ENCODE data around the gene ACOX2. TPM values are rescaled to one million over a fixed set of nuclear protein-coding genes. Genes with fewer than 3 reads are reported as not detected.
A peak's percentile ranks its signal among the peaks of the same experiment; 100 is the strongest.

ACOX2 gene
- total and polyA plus RNA-seq, 4 donors = 11.1 to 33.3 (median 15.6) TPM

DNA sequence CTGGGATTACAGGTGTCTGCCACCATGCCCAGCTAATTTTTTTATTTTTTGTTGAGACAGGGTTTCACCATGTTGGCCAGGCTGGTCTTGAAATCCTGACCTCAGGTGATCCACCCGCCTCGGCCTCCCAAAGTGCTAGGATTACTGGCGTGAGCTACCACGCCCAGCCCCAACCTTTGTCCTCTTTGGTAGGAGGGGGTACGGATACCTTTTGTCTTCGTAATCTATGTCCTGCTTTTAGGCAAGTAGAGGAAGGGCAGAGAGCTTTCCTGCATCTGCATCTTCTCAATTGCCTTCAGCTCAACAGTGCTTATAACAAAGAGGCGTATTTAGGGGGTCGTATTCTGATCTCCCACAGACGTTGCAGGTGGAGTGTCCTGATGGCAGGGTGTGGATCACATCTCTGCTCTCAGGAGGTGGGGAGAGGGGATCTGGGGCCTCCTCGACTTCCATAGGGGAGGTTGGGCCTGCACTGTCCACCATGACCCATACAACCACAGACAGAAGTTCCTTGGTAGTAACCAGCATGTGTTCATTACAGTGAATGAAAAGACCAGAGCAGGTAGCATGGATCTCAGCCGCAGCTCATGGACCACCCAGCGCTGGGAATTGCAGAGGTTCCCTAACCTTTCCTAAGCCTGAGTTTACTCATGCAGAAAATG, 66.5 kb downstream of the ACOX2 start:
- H3K9me3 ChIP-seq (ENCODE audit: control insufficient read depth, insufficient read depth, low read length) = no peaks in the 10 kb centered on the region
- H3K27me3 ChIP-seq (ENCODE audit: control insufficient read depth, insufficient read depth, low read length) = no peaks in the 10 kb centered on the region
- no peak for DNase-seq (ENCODE audit: low read depth in 4 of 6, low spot score in 6 of 6)
- H3K27ac ChIP-seq (ENCODE audit: low read depth, low read length) = no peak overlapping the region
- no peaks in the 10 kb centered on the region for H3K36me3 ChIP-seq (ENCODE audit: control insufficient read depth, insufficient read depth, low read length)
- 79% methylated on average over 4 of the region's 12 CpGs for WGBS (ENCODE audit: insufficient coverage)
- no peak overlapping the region for H3K4me3 ChIP-seq (ENCODE audit: low read depth, low read length)
- no peaks in the 10 kb centered on the region for H3K4me1 ChIP-seq (ENCODE audit: control insufficient read depth, insufficient read depth, low read length)

- Histone ChIP-seq H3K27me3 (ENCODE audit: control insufficient read depth, insufficient read depth, low read length) (no peaks in the 10 kb centered on the region), H3K36me3 (ENCODE audit: control insufficient read depth, insufficient read depth, low read length) (no peaks in the 10 kb centered on the region), H3K9me3 (ENCODE audit: control insufficient read depth, insufficient read depth, low read length) (no peaks in the 10 kb centered on the region), H3K4me3 (ENCODE audit: low read depth, low read length) (no peak overlapping the region), H3K4me1 (ENCODE audit: control insufficient read depth, insufficient read depth, low read length) (no peaks in the 10 kb centered on the region), H3K27ac (ENCODE audit: low read depth, low read length) (no peak overlapping the region)
- peak in 1 of 6 donors; percentile 37 for DNase-seq (ENCODE audit: low read depth in 4 of 6, low spot score in 6 of 6)
- no CpG with 5 or more reads among the region's 4 CpGs for WGBS (ENCODE audit: insufficient coverage)
Observed at GRCh38 chr3:58469096-58469495, 67.9 kb downstream of the ACOX2 start.

DNA sequence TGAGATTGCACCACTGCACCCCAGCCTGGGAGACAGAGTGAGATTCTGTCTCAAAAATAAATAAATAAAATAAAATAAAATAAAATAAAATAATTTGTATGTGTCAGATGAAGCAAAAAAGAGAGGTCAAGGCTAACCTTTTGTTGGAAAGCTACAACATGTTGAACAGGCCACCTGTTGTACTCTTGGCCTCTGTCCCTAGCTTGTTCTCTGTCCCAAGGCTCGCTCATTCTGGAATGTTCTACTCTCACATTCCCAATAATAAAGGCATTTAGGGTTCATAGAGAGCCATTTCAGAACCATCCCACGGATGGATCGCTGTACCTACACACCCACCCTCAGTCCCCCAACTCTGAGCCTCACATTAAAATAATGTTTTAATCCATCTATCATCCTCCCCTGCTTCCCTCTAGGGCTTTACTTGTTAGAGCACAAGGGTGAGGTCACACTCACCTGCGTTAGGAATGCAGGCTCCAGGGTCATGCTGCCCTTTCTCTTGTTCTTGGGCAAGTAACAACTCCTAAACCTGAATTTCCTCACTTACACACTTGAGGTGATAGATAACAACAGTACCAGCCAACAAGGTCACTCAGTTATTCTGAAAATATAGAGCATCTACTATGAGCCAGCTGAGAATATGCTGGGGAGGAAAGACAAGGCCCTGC, 70.0 kb downstream of the ACOX2 start:
- Histone ChIP-seq H3K9me3 (ENCODE audit: control insufficient read depth, insufficient read depth, low read length) (no peaks in the 10 kb centered on the region), H3K4me3 (ENCODE audit: low read depth, low read length) (no peak overlapping the region), H3K4me1 (ENCODE audit: control insufficient read depth, insufficient read depth, low read length) (peaks cover 5% of the 10 kb centered on the region), H3K27ac (ENCODE audit: low read depth, low read length) (no peak overlapping the region), H3K27me3 (ENCODE audit: control insufficient read depth, insufficient read depth, low read length) (no peaks in the 10 kb centered on the region), H3K36me3 (ENCODE audit: control insufficient read depth, insufficient read depth, low read length) (no peaks in the 10 kb centered on the region)
- 82% methylated on average over 4 of the region's 4 CpGs for WGBS (ENCODE audit: insufficient coverage)
- no peak for DNase-seq (ENCODE audit: low read depth in 4 of 6, low spot score in 6 of 6)

DNA sequence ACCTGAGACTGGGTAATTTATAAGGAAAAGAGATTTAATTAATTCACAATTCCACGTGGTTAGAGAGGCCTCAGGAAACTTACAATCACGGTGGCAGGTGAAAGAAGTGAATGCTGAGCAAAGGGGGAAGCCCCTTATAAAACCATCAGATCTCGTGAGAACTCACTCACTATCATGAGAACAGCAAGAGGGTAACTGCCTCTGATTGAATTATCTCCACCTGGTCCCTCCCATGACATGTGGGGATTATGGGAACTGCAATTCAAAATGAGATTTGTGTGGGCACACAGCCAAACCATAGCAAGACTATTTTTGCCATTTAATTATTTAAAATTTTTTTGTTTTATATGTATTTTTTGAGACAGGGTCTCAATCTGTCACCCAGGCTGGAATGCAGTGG, 72.1 kb downstream of the ACOX2 start:
- Histone ChIP-seq H3K4me1 (ENCODE audit: control insufficient read depth, insufficient read depth, low read length) (peaks cover 5% of the 10 kb centered on the region), H3K27ac (ENCODE audit: low read depth, low read length) (no peak overlapping the region), H3K9me3 (ENCODE audit: control insufficient read depth, insufficient read depth, low read length) (no peaks in the 10 kb centered on the region), H3K36me3 (ENCODE audit: control insufficient read depth, insufficient read depth, low read length) (no peaks in the 10 kb centered on the region), H3K4me3 (ENCODE audit: low read depth, low read length) (no peak overlapping the region), H3K27me3 (ENCODE audit: control insufficient read depth, insufficient read depth, low read length) (no peaks in the 10 kb centered on the region)
- no peak for DNase-seq (ENCODE audit: low read depth in 4 of 6, low spot score in 6 of 6)
- WGBS (ENCODE audit: insufficient coverage) = 100% methylated on average over 2 of the region's 3 CpGs

DNA sequence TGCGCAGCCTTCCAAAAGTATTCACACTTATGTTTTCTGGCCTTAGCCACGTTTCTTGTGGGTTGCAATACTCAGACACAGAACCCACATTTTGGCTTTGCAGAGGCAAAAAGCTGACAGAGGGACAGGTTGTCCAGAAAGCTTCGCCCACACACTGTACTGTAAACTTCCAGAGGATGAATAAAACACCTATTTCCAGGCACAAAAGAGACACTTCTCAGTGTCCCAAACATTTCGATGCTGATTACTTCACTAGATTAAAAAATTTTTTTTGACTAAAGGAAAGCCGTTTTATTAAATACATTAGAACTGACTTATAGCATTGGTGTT, 73.1 kb downstream of the ACOX2 start:
- H3K27ac ChIP-seq (ENCODE audit: low read depth, low read length) = no peak overlapping the region
- DNase-seq (ENCODE audit: low read depth in 4 of 6, low spot score in 6 of 6) = no peak
- peaks cover 5% of the 10 kb centered on the region for H3K4me1 ChIP-seq (ENCODE audit: control insufficient read depth, insufficient read depth, low read length)
- WGBS (ENCODE audit: insufficient coverage) = 33% methylated on average over 3 of the region's 5 CpGs
- H3K27me3 ChIP-seq (ENCODE audit: control insufficient read depth, insufficient read depth, low read length) = no peaks in the 10 kb centered on the region
- no peaks in the 10 kb centered on the region for H3K9me3 ChIP-seq (ENCODE audit: control insufficient read depth, insufficient read depth, low read length)
- no peak overlapping the region for H3K4me3 ChIP-seq (ENCODE audit: low read depth, low read length)
- H3K36me3 ChIP-seq (ENCODE audit: control insufficient read depth, insufficient read depth, low read length) = no peaks in the 10 kb centered on the region

GRCh38 chr3:58463181-58463941, 73.6 kb downstream of the ACOX2 start:
- DNase-seq (ENCODE audit: low read depth in 4 of 6, low spot score in 6 of 6) = peak in 2 of 6 donors; percentile 63 to 70
- Histone ChIP-seq H3K4me3 (ENCODE audit: low read depth, low read length) (no peak overlapping the region), H3K27me3 (ENCODE audit: control insufficient read depth, insufficient read depth, low read length) (no peaks in the 10 kb centered on the region), H3K9me3 (ENCODE audit: control insufficient read depth, insufficient read depth, low read length) (no peaks in the 10 kb centered on the region), H3K4me1 (ENCODE audit: control insufficient read depth, insufficient read depth, low read length) (peaks cover 5% of the 10 kb centered on the region), H3K36me3 (ENCODE audit: control insufficient read depth, insufficient read depth, low read length) (no peaks in the 10 kb centered on the region), H3K27ac (ENCODE audit: low read depth, low read length) (no peak overlapping the region)
- WGBS (ENCODE audit: insufficient coverage) = 18% methylated on average over 8 of the region's 18 CpGs

DNA sequence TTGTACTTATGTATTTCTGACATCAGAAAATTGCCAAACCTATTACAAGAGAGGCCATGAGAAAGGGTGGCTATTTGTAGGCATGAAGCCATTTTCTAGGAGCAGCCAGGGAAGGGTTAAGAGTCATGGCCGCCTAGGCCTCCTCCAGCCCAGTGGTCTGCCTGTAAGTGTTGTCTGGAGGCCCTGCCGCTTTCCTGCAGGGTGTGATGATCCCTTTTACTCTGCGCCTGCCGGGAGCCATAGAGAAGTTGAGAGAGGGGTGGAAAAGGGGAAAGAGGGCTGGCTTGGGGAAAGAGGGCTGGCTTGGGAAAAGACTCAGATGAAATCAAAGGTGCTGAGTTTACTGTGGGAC, 74.2 kb downstream of the ACOX2 start:
- 51% methylated on average over 4 of the region's 4 CpGs for WGBS (ENCODE audit: insufficient coverage)
- no peak for DNase-seq (ENCODE audit: low read depth in 4 of 6, low spot score in 6 of 6)
- Histone ChIP-seq H3K4me1 (ENCODE audit: control insufficient read depth, insufficient read depth, low read length) (peaks cover 5% of the 10 kb centered on the region), H3K36me3 (ENCODE audit: control insufficient read depth, insufficient read depth, low read length) (no peaks in the 10 kb centered on the region), H3K4me3 (ENCODE audit: low read depth, low read length) (no peak overlapping the region), H3K27ac (ENCODE audit: low read depth, low read length) (no peak overlapping the region), H3K27me3 (ENCODE audit: control insufficient read depth, insufficient read depth, low read length) (no peaks in the 10 kb centered on the region), H3K9me3 (ENCODE audit: control insufficient read depth, insufficient read depth, low read length) (no peaks in the 10 kb centered on the region)

DNA sequence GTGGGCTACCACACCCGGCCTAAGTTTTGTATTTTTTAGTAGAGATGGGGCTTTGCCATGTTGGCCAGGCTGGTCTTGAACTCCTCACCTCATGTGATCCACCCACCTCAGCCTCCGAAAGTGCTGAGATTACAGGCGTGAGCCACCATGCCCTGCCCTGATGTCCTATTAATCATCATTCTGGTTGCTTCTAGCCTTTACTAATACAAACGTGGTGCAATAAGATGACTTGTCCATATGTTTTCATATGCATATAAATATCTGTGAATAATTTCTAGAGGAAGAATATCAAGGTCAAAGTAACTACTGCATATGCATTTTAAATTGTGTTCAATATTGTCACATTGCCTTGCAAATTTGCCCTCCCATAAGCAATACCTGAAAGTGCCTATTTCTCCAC, 77.8 kb downstream of the ACOX2 start:
- H3K27me3 ChIP-seq (ENCODE audit: control insufficient read depth, insufficient read depth, low read length) = no peaks in the 10 kb centered on the region

More for the DNA sequence above, 77.8 kb downstream of the ACOX2 start:
- no peak for DNase-seq (ENCODE audit: low read depth in 4 of 6, low spot score in 6 of 6)
- Histone ChIP-seq H3K4me3 (ENCODE audit: low read depth, low read length) (no peak overlapping the region), H3K36me3 (ENCODE audit: control insufficient read depth, insufficient read depth, low read length) (no peaks in the 10 kb centered on the region), H3K9me3 (ENCODE audit: control insufficient read depth, insufficient read depth, low read length) (peaks cover 2% of the 10 kb centered on the region), H3K27ac (ENCODE audit: low read depth, low read length) (no peak overlapping the region), H3K4me1 (ENCODE audit: control insufficient read depth, insufficient read depth, low read length) (peaks cover 5% of the 10 kb centered on the region)
- WGBS (ENCODE audit: insufficient coverage) = no CpG with 5 or more reads among the region's 4 CpGs

Measured in spinal cord (tissue), 10 donors.